Left lobe of liver (tissue), 2 donors: ENCODE results near the gene PGM2L1. TPM values are rescaled to one million over a fixed set of nuclear protein-coding genes. Genes with fewer than 3 reads are reported as not detected.
"Not testable (repeated sequence)": the region's sequence is repeated elsewhere in the genome, so short reads cannot be mapped to it uniquely, and the experiment has no call there.

Experiments used
- ATAC-seq: fragments of 200-7000 bp; cut with Tn5 transposase; one replicate; pipeline ENCODE4 v1.9.1; 2020; ENCODE audit warnings: mild to moderate bottlenecking, moderate library complexity
- DNase-seq: peaks from one replicate; pipeline ENCODE4 v3.0.0-alpha.2; 2020; ENCODE audit warnings: low spot score
- total RNA-seq: library from RNA; stranded (reverse); gene quantifications from one replicate; pipeline ENCODE4 v1.2.1, GENCODE V29; 2021
- donor health status: DM: no; HTN: no; CAD: no; lungs with moderate emphysema.
- donor health status: DM: no; HTN: yes; CAD: no.

The PGM2L1 gene
- total RNA-seq, result 0.70 TPM

DNA sequence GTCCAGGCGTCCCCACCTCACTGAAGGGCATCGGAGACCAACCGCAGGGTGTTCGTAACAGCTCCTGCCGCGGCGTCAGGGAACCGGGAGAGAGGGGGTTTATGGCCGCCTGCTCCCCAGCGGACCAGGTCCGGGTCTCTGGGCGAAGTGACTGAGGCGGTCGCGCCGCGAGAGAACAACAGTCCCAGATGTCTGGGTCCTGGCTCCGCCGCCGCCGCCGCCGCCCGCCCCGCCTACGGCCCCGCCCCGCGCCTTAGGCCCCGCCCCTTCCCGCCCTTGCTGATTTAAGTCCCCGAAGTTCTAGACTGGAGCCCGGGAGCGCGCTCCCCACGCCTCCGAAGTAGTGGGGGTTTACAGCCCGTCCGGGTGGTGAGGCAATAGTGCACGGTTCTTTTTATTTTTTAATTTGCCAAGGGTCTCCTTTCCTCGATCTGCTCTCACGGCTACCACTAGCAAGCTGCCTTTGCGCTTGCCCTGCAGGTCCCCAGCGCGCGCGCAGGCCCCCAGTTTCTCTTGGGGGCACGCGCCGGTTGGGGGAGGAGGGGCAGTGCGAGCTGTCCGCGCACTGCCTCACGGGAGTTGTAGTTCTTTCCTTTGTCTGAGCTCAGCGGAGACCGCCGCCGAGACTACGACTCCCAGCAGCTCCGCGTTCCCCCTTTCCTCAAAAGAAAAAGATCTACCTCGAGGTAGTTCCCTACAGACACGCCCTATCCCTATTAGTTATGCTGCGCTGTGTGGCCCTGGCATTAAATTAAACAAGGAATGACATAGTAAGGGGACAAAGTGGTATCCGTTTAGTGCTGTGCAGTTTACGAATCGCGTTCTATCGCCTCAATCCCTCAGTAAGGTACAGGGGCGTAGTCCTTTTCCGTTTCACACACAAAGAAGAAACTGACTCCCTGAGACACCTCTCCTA lies at the start of gene PGM2L1:
TSS of gene PGM2L1 (minus strand) at position 190 of the 916 bp plus-strand sequence. CDS start 272 bp downstream, outside the sequence.
- peak; percentile 93 for DNase-seq
- ATAC-seq, result peak; percentile 97

DNA sequence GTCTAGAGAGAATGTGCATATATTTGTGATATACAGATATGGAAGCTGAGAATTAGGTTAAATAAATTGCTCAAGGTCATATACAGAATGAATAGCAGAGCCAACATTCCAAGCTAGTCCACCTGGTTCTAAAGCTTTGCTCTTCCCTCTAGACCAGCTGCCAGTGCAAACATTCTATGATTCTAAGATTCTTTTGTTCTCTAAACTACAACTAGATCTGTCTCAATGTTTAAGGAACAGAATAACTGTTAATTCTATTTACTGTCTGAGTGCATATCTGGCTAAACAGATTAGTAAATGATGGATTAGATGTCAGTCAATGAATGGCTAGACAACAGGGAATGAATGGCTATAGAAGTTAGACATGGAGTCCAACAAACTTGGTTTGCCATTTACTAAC lies 49.5 kb upstream of the PGM2L1 start:
- DNase-seq (no peak), ATAC-seq (no peak)

DNA sequence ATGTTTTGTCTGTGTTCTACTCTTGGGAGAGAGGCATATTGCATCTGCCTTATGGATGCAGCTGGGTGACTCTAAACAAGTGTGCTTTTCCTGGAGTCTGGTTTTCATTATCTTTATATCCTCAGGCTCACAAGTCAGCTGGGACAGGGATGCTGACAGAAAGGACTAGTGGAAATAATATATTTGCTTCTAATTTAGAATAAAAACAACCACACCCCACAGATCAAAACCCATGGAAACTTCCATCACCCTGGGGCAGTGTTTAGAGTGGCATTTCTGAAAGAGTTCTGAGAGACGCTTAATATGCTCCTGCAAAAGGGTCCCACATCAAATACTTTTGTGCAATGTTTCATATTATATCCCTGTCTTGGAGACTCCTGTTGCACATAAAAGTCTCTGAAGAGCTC lies 48.3 kb upstream of the PGM2L1 start:
- DNase-seq (no peak), ATAC-seq (no peak)

DNA sequence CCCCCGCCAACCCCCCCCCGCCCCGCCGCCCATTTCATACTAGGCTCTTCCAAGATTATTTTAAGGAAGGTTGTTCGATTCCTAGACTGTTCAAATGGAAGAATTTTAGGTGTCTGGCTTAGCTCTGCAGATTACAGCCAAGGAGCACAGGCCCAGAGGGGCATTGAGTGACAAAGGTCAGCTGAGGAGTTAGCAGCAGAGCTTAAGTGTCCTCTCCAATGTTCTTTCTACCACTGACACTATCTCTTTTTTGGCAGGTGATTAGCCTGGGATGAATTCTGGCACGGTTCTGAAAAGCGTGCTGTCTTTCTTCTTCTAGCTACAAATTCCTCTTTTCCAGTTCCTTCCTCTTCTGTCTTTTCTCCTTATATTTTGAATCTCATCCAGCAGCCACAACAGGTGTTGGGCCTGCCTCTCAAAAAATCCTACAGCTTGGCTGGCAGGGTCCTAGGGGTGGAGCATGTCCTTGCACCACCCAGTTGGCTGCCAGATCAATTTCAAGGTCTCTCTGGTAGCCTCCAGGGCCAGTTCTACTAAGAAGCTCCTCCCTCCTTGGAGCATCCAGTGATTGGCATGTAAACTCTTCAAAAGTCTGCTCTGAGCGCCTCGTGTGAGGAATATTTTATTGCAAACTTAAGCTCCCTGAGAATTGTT lies 46.1 kb upstream of the PGM2L1 start:
- ATAC-seq, result no peak
- DNase-seq, result no peak

DNA sequence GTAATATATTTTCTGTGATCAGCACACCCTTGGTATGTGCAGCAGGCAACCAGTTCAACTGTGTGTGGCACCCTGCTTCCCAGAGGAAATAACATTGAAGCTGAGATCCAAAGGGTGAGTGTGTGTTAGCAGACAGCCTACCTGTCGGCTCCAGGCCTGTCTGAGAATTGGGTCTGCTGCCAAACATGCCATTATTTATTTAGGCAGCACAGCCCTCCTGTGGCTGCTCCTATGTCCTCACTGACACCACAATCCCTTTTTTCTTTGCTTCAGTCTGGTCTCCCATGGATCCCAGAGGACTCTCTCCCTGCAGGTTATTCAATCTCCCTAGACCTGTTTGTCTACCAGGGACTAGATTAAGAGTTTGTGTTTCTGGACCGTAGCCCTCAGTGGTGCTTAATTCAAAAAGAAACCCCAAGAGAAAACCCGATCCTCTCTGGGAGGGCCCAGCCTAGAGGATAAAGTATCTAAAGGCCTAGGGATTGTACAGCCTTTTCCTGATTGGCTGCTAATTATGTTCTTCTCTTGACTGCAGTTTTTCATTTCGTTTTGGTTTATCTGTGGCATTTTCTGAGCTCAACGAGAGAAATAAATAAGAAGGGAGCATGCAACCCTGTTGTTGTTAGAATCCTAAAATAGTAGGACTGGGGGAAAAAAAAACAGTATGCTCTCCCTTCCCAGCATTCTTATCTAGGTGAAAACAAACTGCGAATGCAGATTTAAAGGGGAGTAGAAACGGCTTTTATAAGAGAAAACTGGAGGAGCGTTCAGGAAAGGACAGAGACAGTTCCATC lies 45.0 kb upstream of the PGM2L1 start:
- DNase-seq (peak; percentile 67), ATAC-seq (peak; percentile 99)

DNA sequence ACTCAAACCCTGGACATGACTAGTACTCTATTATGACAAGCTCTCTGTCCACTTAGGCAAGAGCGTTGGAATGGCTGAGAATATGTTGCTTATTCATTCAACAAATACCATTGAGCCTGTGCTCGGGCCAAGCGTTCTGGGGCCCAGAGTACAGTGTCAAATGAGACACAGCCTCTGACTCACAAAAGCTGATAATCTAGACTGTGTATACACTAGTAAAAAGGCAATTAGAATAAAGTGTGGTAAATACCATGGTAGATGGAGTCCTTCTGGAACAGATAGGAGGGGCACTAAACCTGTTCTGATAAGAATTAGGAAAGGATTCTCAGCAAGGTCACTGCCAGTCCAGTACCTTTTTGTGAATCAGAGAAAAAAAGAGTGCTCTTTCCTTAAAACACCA lies 44.4 kb upstream of the PGM2L1 start:
- ATAC-seq (no peak), DNase-seq (no peak)

DNA sequence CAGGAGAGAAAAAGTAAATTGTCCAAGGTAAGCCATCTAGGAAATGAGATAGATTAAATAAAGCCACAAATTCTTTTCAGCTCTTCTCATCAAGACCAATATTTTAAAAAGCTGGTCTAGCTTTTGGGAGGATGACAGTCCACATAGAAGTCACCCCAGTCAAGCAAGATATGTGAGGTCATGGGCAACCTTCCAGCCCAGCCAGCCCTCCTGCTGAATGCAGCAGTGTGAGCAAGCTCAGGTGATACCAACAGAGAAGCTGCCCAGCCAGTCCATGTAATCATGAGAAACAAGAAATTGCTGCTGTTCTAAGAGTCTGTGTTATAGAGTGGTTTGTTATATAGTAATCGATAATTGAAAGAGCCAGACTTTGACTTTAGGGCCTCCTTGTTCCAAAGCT lies 40.4 kb upstream of the PGM2L1 start:
- no peak for DNase-seq
- no peak for ATAC-seq

DNA sequence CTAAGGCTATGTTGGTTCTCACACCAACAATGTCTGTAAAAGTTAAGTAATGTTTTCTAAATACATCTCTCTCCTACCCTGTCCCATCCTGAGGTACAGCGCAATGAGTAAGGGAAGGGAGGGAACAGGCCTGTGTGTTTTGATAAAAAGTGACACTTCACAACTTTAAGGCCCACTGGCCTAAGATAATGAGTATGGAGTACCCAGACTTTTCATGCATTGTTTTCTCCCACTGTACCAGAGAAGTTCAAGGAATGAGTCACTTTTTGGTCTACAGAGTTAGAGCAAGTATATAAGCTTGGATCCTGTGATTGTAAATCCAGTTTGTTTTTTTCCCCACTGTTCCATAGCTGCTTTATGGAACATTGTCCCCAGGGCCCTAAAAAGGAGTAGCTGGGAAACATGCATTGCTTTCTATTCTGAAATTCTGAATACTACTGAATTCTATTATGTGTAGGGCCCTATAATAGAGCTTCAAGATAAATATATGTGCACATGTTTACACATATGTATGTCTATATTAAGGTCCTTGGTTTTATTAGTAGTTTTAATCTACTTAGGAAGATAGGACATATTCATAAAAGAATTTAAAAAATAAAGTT lies 39.3 kb upstream of the PGM2L1 start:
- ATAC-seq (no peak), DNase-seq (no peak)

DNA sequence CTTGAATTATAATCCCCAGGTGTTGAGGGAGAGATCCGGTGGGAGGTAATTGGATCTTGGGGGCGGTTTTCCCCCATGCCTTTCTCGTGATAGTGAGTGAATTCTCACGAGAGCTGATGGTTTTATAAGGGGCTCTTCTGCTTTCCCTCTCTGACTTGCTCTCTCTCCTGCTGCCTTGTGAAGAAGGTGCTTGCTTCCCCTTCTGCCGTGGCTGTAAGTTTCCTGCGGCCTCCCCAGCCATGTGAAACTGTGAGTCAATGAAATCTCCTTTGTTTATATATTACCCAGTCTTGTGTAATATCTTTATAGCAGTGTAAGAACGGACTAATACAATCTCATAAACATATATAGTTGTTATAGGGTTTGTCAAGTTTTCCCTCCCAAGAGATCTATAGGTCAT lies 36.3 kb upstream of the PGM2L1 start:
- ATAC-seq (no peak), DNase-seq (no peak)

DNA sequence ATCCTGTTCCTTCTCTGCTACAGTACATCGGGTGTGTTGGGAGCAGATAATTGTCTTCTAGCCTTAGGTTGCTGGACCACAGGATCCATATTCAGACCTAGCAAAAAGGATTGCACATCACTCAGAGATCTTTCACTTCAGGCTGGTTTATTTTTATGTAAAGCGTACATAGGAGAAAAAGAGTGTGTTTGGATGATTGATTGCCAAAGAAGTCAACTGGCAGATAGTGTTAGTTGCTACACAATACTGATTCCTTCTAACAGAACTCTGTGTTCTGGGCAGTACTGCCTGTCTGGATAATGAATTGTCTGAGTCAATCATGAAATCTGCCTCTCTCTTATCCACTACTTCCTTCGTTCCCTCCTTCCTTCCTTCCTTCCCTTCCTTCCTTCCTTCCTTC lies 31.0 kb upstream of the PGM2L1 start:
- no peak for DNase-seq
- no peak for ATAC-seq

DNA sequence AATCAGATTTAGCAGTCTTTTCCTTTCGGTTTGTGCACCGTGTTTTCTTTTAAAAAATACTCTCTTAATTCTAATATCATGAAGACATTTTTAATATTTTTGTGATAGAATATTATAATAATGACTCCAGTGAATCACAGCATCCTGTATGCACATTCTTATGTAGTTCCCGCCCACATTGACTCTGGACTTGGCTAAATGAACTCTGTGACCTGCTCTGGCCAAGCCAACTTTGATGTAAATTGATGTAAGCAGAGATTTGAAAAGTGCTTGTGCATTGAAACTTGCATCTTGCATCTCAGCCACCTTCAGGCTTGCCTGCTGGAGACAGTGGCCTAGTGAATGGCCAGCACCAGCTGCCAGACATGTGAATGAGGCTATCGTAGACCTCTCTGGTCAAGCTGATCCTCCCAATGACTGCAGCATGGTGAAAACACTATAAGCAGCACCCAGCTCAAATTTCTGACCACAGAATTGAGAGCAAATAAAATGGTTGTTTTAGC lies 29.2 kb upstream of the PGM2L1 start:
- no peak for DNase-seq
- no peak for ATAC-seq

DNA sequence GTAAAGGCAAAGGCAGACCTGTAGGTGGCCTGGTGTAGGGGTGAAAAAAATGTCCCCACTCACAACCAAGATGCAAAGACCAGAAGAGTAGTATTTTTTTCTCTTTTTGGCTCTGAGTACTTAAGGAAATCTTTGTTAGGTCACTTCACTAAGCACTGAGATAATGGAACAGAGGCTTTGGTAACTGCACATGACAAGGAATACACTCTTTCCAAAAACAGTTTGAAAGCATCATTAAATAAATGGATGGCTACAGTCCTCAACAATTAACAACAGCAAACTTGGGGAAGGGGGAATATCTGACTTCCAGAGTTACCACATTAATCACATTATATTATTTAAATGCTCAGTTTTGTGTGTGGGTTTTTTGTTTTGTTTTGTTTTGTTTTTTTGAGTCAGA lies 26.9 kb upstream of the PGM2L1 start:
- ATAC-seq, result no peak

DNA sequence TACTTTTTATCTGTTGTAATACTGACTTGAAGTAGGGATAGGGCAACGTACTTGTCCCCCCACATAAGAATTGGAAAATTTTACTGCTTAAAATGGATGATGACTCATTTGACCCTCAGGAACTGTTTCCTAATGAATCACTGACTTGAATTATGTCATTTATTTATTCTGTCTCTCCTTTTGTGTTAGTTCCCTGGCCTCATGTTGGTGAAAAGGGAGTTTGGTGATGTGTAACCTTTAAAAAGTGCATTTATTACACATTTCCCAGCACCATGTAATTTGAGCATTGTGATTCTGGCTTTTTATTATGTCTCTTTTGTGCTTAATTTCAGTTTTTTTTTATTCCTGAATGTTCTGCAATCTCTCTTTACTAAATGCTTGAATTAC lies 20.3 kb upstream of the PGM2L1 start:
- no peak for DNase-seq
- no peak for ATAC-seq

More for the DNA sequence above, 26.9 kb upstream of the PGM2L1 start:
- no peak for DNase-seq

DNA sequence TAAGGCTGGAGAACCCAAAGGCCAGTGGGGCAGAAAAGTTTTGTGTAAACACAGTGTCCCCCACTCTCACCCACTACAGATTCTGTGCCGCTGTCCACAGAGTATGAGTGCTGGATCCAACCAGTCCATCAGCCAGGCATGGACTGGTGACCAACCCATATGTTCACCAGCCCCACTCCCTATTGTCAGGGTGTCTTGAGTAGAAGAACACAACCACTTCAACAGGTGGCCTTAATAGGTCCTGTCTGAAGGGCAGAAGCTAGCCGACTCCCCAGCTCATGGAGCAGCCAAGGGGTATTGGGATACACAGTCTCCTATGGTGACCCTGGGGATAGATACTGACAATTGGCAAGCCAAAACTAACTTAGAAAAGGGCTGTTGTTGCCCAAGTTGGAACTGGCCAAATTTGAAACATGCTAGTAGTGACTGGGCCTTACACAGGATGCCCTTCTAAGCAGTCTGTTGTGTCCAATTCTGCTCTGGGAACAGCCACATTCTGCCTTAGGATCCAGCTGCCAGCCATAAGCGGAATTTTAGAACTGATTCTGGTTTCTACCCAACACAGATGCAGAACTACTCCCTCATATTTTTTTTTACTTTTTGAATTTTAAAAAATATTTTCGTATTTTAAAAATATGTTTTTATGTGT lies 19.8 kb upstream of the PGM2L1 start:
- ATAC-seq (no peak), DNase-seq (no peak)

DNA sequence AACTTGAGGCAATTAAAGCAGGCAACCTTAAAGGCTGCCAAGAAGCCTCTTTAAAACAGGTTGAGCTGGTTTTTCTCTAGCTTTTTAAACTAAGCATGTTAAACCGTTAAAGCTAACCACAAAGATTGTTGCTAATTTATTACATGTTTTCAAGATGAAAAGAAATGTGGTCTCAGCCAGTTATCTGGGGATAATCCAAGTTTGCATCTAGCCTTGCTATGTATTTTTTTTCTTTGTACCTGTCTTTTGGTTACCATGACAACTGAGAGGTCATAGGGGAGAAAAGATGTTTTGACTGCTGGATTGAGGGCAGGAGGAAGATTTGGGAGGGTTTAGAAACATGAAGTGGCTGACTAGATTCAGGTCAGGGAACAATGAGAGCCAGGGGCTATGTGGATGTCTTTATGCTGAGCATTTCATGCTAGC lies 19.2 kb upstream of the PGM2L1 start:
- DNase-seq (no peak), ATAC-seq (no peak)

DNA sequence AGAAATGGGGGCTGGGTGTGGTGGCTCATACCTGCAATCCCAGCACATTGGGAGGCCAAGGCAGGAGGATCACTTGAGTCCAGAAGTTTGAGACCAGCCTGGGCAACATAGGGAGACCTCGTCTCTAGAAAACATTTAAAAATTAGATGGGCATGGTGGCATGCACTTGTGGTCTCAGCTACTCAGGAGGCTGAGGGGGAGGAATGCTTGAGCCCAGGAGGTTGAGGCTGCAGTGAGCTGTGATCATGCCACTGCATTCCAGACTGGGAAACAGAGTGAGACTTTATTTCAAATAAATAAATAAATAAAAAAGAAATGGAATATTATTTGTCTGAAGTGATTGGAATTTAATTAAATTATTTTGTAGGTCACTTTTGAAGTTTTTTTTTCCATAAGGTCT lies 18.7 kb upstream of the PGM2L1 start:
- ATAC-seq, DNase-seq: not testable (repeated sequence)

DNA sequence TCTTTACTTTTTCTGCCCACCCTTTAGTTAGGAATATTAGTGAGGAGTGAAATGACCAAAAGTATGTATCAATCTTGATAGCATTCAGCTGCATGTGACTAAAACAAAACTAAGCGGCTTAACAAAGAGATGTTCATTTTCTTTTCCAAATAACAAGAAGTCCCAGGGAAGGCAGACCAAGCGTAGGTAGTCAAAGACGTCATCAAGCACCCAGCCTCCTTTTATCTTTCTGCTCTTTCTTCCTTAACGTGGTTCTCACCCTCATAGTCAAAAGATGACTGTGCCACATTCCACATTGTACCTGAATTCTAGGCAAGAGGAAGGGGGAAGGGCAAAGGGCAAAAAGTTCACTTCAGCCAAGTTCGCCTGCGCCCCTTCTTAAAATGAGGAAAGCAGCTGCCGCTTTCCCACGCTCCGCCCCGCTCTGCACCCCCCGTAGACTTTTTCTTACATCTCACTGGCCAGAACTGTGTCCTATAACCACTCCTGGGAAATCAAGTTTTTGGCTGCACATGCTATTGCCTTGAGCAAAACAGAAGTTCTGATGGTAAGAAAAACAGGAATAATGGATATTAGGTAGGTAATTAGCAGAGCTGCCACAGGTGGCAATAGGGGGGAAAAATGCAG lies 14.6 kb upstream of the PGM2L1 start:
- no peak for ATAC-seq
- no peak for DNase-seq

DNA sequence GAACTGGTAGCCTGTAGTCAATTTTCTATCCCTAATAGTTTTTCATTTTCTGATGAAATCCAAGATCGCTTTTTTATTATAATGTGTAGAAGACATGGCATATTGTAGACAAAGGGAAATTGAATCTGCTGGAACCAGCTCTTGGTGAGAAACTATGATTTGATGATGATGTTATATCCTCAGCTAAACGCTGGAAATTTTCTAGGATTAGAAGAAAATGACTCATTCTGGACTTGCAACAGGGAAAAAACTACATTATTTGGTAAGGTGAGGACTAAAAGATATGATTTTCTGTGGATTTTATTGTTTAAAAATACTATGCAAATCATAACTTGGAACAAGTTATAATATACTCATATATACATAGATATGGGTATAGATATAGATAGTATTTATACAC lies 14.1 kb upstream of the PGM2L1 start:
- DNase-seq (no peak), ATAC-seq (no peak)

DNA sequence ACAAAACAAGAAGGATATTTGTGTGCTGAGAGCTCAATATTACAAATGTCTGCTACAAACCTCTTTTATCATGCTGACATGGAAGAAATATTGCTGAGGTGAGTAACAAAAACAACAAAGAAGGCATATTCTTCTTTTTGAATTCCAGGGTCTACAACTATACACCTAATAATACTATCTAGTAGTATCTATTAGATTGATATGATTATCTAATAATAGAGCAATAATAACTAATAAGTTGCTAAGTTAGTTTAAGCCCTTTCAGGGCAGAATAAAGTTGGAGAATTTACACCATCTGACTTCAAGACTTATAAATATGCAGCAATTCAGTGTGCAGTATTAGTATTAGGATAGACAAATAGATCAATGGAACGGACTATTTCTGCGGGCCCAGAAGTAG lies 11.4 kb upstream of the PGM2L1 start:
- DNase-seq (no peak), ATAC-seq (no peak)
